ENCODE data around the gene HIPK1. TPM values are rescaled to one million over a fixed set of nuclear protein-coding genes. Genes with fewer than 3 reads are reported as not detected.
A peak's percentile ranks its signal among the peaks of the same experiment; 100 is the strongest.

The HIPK1 gene
- polyA plus RNA-seq, 4 donors, result 34.2 to 43.3 (median 41.7) TPM

GRCh38 chr1:113912594-113913311 lies 16.4 kb upstream of the HIPK1 start:
- no peak for DNase-seq (ENCODE audit: low read depth in 4 of 4, low spot score in 2 of 4)

DNA sequence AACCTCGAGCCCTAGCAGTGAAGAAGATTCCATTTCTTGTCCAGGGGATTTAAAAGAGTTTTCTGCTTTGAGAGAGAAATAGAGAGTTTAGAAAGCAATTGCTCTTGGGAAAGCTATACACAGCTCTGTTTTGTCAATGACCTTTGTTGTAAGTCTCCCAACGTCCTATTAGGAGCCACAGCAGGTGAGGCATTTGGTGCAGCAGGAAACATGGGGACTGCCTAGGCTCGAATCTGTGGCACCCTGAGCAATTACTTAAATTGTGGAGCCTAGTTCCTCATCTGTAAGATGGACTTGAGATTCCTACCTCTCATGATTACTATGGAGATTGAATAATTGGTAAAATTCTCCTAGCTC lies 15.8 kb upstream of the HIPK1 start:
- DNase-seq (ENCODE audit: low read depth in 4 of 4, low spot score in 2 of 4), result no peak

GRCh38 chr1:113913887-113914664 lies 15.0 kb upstream of the HIPK1 start:
- no peak for DNase-seq (ENCODE audit: low read depth in 4 of 4, low spot score in 2 of 4)

DNA sequence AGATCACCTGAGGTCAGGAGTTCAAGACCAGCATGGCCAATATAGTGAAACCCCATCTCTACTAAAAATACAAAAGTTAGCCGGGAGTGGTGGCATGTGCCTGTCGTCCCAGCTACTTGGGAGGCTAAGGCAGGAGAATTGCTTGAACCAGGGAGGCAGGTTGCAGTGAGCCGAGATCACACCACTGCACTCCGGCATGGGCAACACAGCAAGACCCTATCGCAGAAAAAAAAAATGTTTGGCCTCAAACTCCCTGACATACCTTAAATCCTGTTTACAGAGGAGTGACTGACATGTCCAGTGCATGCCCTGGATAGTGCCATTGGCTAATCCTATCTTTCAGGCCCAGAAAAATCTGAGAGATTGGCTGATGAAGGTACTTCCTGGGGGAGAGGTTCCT lies 12.2 kb upstream of the HIPK1 start:
- DNase-seq (ENCODE audit: low read depth in 4 of 4, low spot score in 2 of 4), result no peak

- no peak for DNase-seq (ENCODE audit: low read depth in 4 of 4, low spot score in 2 of 4)
These were observed 11.6 kb upstream of the HIPK1 start for GRCh38 chr1:113917400-113918082.

DNA sequence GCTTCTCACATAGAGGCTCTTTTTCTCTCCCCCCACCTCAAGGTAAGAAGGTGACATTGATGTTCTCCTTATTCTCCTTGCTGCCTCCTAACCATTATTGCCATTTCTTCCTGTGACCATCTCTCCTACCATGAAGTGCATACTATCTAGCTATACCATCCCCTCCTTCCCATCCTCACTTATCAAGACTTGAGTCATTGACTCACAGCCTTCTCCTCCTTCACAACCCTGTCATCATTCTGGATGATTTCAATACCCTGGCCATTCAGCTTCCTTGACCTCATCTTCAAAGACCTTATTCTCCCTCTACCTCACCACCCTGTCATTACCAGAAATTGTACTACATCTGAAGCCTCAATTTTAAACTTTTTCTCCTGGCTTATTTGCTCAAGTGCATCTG lies 10.9 kb upstream of the HIPK1 start:
- DNase-seq (ENCODE audit: low read depth in 4 of 4, low spot score in 2 of 4), result no peak

GRCh38 chr1:113922957-113923356 lies 6.2 kb upstream of the HIPK1 start:
- DNase-seq (ENCODE audit: low read depth in 4 of 4, low spot score in 2 of 4), result no peak

DNA sequence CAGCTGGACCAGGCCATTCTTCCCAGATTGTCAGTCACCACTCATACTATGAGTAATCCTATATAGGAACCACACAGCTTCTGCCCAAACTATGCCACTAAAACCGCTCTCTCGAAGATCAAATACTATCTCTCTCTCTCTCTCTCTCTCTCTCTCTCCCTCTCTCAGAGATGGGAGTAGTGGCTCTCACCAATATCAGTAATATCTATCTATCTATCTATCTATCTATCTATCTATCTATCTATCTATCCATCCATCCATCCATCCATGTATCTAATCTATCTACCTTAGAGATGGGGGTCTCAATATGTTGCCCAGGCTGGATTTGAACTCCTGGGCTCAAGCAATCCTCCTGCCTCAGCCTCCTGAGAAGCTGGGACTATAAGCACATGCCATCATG lies 4.7 kb upstream of the HIPK1 start:
- no peak for DNase-seq (ENCODE audit: low read depth in 4 of 4, low spot score in 2 of 4)

GRCh38 chr1:113928187-113928930 lies 765 bp upstream of the HIPK1 start:
- DNase-seq (ENCODE audit: low read depth in 4 of 4, low spot score in 2 of 4), result peak in 1 of 4 donors; percentile 28

DNA sequence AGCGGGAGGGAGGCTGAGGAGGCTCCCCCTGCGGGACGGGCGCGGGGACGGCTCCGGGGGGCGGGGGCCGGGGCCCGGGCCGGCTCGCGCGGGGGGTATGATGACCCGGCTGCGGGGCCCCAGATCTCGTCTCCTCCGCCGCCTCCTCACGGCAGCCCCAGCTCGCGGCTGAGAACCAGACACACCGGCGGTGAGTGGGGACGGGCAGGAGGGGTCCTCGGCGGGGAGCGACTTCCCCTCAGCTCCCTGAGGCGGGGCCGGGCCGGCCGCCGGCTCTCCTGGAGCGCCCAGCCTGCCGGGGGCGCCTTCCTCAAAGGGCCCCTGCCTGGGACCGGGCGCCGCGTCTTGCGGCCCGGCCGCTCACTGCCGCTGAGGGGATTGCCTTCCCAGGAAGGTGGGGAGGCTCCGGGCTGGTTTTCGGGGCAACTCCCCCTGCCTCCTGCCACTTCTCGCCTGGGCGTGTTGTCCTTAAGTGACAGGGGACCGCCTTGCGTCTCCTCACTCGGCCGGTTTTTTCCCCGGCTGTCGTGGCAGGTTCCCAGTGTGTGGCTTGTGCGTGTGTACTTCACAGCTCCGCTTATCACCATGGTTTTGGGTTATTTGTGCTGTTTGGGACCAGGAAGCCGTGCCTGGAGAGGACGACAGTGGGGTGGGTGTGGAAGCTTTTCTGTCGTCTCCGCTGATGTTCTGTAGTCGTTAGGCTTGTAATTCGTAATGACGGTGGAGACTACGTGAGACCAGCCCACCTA lies 800 bp downstream of the HIPK1 start:
- peak in 2 of 4 donors; percentile 47 to 51 for DNase-seq (ENCODE audit: low read depth in 4 of 4, low spot score in 2 of 4)

GRCh38 chr1:113930499-113931161 lies 1.5 kb downstream of the HIPK1 start:
- peak in 1 of 4 donors; percentile 39 for DNase-seq (ENCODE audit: low read depth in 4 of 4, low spot score in 2 of 4)

- DNase-seq (ENCODE audit: low read depth in 4 of 4, low spot score in 2 of 4), result no peak
These were observed 2.3 kb downstream of the HIPK1 start for GRCh38 chr1:113931451-113931851.

- no peak for DNase-seq (ENCODE audit: low read depth in 4 of 4, low spot score in 2 of 4)
These were observed 4.9 kb downstream of the HIPK1 start for GRCh38 chr1:113934006-113934405.

- no peak for DNase-seq (ENCODE audit: low read depth in 4 of 4, low spot score in 2 of 4)
These were observed 5.5 kb downstream of the HIPK1 start for GRCh38 chr1:113934511-113935055.

GRCh38 chr1:113935176-113935575 lies 6.1 kb downstream of the HIPK1 start:
- DNase-seq (ENCODE audit: low read depth in 4 of 4, low spot score in 2 of 4), result no peak

- DNase-seq (ENCODE audit: low read depth in 4 of 4, low spot score in 2 of 4), result no peak
These were observed 6.8 kb downstream of the HIPK1 start for GRCh38 chr1:113935970-113936369.

GRCh38 chr1:113937146-113937545 lies 8.0 kb downstream of the HIPK1 start:
- DNase-seq (ENCODE audit: low read depth in 4 of 4, low spot score in 2 of 4), result no peak

- no peak for DNase-seq (ENCODE audit: low read depth in 4 of 4, low spot score in 2 of 4)
These were observed 9.1 kb downstream of the HIPK1 start for GRCh38 chr1:113938192-113938591.
